SK-N-MC (cell line): ENCODE results near the gene NUP107.

Experiments
- EZH2 ChIP-seq: fragments of 200-600 bp; sonication (generic); IDR thresholded peaks from one replicate; pipeline ENCODE4 v1.6.1; 2017; ENCODE audit warnings: antibody characterized with exemption
- POLR2AphosphoS5 ChIP-seq: IDR thresholded peaks from 2 replicates; pipeline ENCODE4 v1.6.1; 2012; ENCODE audit warnings: mild to moderate bottlenecking, low read depth, low read length, borderline replicate concordance

- TF ChIP-seq POLR2AphosphoS5 (no peak), EZH2 (no peak)
Observed at GRCh38 chr12:68785823-68786222, 99.0 kb downstream of the NUP107 start.
